SU-DHL-6 (cell line): ENCODE measurements around the gene SPRED3.

Experiments used
- H2AFZ ChIP-seq: fragments of 200-600 bp; sonication (generic); 2 replicates; pipeline ENCODE4 v1.6.1; 2014; ENCODE audit warnings: low read depth, mild to moderate bottlenecking, moderate library complexity, mixed read lengths, antibody characterized with exemption, low read length; ENCODE audit not compliant: severe bottlenecking
- H3F3A ChIP-seq: fragments of 200-600 bp; shearing (Covaris generic); 2 replicates; pipeline ENCODE4 v1.6.0; 2016; ENCODE audit warnings: antibody characterized with exemption, mild to moderate bottlenecking; ENCODE audit not compliant: insufficient read depth
- H3K27ac ChIP-seq: fragments of 200-600 bp; sonication (generic); 2 replicates; pipeline ENCODE4 v1.5.1; 2016; ENCODE audit warnings: low read depth, mild to moderate bottlenecking, low read length, moderate library complexity, mixed read lengths
- H3K27me3 ChIP-seq: fragments of 200-600 bp; sonication (generic), shearing (Covaris generic); 2 replicates; pipeline ENCODE4 v1.6.0; 2014; ENCODE audit warnings: mild to moderate bottlenecking, low read length
- H3K36me3 ChIP-seq: fragments of 200-600 bp; sonication (generic); 2 replicates; pipeline ENCODE4 v1.6.1; 2014; ENCODE audit warnings: mild to moderate bottlenecking, low read length, mixed read lengths
- H3K4me2 ChIP-seq: fragments of 300-600, 200-600 bp; shearing (Covaris generic), sonication (generic); 2 replicates; pipeline ENCODE4 v1.6.0; 2014; ENCODE audit warnings: low read length, low read depth, mild to moderate bottlenecking; ENCODE audit not compliant: poor library complexity, severe bottlenecking
- H3K4me3 ChIP-seq: fragments of 200-600 bp; sonication (generic); 2 replicates; pipeline ENCODE4 v1.5.1; 2014; ENCODE audit warnings: antibody characterized with exemption, low read length, mild to moderate bottlenecking, mixed read lengths; ENCODE audit not compliant: insufficient read depth, poor library complexity, severe bottlenecking
- H3K79me2 ChIP-seq: fragments of 200-600 bp; sonication (generic); 2 replicates; pipeline ENCODE4 v1.6.1; 2014; ENCODE audit warnings: mild to moderate bottlenecking, low read length, moderate library complexity; ENCODE audit not compliant: insufficient read depth
- H3K9ac ChIP-seq: fragments of 200-600 bp; sonication (generic); 2 replicates; pipeline ENCODE4 v1.7.0; 2014; ENCODE audit warnings: mild to moderate bottlenecking, low read length
- H3K9me2 ChIP-seq: fragments of 200-600 bp; sonication (generic); replicated peaks from 2 replicates; pipeline ENCODE4 v1.6.1; 2014; ENCODE audit warnings: low read length; ENCODE audit not compliant: insufficient read depth
- H3K9me3 ChIP-seq: fragments of 200-600 bp; sonication (generic); 2 replicates; pipeline ENCODE4 v1.6.1; 2014; ENCODE audit warnings: low read length, mixed read lengths; ENCODE audit not compliant: insufficient read depth
- H4K20me1 ChIP-seq: fragments of 200-600 bp; sonication (generic); 2 replicates; pipeline ENCODE4 v1.6.1; 2014; ENCODE audit warnings: low read depth, mild to moderate bottlenecking, antibody characterized with exemption, low read length, moderate library complexity, mixed read lengths
- CTCF ChIP-seq: fragments of 200-600 bp; sonication (generic); IDR thresholded peaks from one replicate; pipeline ENCODE4 v1.5.1; 2017; ENCODE audit warnings: antibody characterized with exemption, mild to moderate bottlenecking, low read length, moderate library complexity; ENCODE audit not compliant: insufficient read depth, poor library complexity, severe bottlenecking
- EZH2phosphoT487 ChIP-seq: fragments of 200-600 bp; sonication (generic), shearing (Covaris generic); conservative IDR thresholded peaks from 2 replicates; pipeline ENCODE4 v1.6.1; 2018; ENCODE audit warnings: mild to moderate bottlenecking, antibody characterized with exemption, low read length, moderate library complexity, mixed read lengths

Gene SPRED3

GRCh38 chr19:38413416-38413815, 24.9 kb downstream of the SPRED3 start:
- H3K79me2 ChIP-seq: no peaks in the 10 kb centered on the region
- no peaks in the 10 kb centered on the region for H4K20me1 ChIP-seq
- H2AFZ ChIP-seq: no peak overlapping the region
- no peak for TF ChIP-seq EZH2phosphoT487
- no peak for TF ChIP-seq CTCF
- H3F3A ChIP-seq: no peaks in the 10 kb centered on the region
- no peak overlapping the region for H3K9ac ChIP-seq
- no peaks in the 10 kb centered on the region for H3K27me3 ChIP-seq
- no peak overlapping the region for H3K4me3 ChIP-seq
- no peak overlapping the region for H3K4me2 ChIP-seq
- H3K9me3 ChIP-seq: no peaks in the 10 kb centered on the region
- no peak overlapping the region for H3K27ac ChIP-seq
- H3K9me2 ChIP-seq: no peaks in the 10 kb centered on the region
- H3K36me3 ChIP-seq: no peaks in the 10 kb centered on the region

GRCh38 chr19:38417146-38417543, 28.6 kb downstream of the SPRED3 start:
- no peaks in the 10 kb centered on the region for H3K79me2 ChIP-seq
- H3K36me3 ChIP-seq: no peaks in the 10 kb centered on the region
- no peak overlapping the region for H2AFZ ChIP-seq
- H3F3A ChIP-seq: no peaks in the 10 kb centered on the region
- TF ChIP-seq CTCF (no peak), EZH2phosphoT487 (no peak)
- H3K4me2 ChIP-seq: no peak overlapping the region
- no peak overlapping the region for H3K4me3 ChIP-seq
- no peaks in the 10 kb centered on the region for H3K9me2 ChIP-seq
- H3K27me3 ChIP-seq: no peaks in the 10 kb centered on the region
- no peaks in the 10 kb centered on the region for H3K9me3 ChIP-seq
- no peak overlapping the region for H3K9ac ChIP-seq
- H4K20me1 ChIP-seq: no peaks in the 10 kb centered on the region
- H3K27ac ChIP-seq: no peak overlapping the region

DNA sequence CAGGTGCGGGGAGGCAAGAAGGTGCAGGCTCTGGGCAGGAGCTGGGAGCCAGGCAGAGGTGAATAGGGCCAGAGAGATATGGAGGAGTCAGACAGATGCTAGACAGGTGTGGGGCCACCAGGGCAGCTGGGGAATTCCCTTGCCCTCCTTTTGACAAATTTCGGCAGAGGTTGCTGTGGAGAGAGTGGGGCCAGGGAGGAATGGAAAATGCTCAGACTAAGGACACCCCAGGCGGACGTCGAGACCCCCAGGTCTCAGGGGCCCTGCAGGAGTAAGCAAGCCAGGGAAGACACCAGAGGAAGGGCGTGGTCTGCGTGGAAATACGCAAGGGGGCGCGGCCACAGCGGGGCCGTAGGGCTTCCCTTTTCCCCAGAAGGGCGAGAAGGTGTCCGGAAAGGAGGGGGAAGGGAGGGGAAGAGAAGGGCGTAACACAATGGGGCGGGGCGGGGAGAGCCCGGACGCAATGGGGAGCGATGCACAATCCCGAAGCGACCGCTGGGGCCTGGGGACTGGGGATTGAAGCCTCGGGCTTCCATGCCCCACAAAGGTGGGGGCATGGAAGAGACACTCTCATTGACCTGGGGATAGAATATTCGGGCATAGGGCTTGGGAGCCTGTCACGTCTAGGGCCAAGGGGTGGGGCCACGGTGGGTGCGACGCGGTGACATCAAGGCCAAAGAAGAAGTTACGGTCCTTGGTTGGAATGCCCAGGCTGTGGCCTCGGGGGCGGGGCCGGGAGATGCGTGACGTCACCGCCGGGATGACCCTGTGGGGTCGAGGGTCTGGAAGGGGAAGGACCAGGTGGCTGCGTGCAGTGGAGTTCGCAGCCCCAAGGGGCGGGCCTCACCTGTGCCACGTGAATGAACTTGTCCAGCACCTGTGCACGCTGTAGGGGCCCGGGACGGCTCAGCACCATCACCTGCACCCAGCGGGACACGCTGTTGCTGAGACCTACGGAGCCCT, 29.3 kb downstream of the SPRED3 start:
- Histone ChIP-seq H3K9me3 (no peaks in the 10 kb centered on the region), H3K9me2 (no peaks in the 10 kb centered on the region), H3K27ac (no peak overlapping the region), H3K9ac (no peak overlapping the region), H3K79me2 (no peaks in the 10 kb centered on the region), H4K20me1 (no peaks in the 10 kb centered on the region), H2AFZ (no peak overlapping the region), H3F3A (no peaks in the 10 kb centered on the region), H3K4me2 (peak overlapping the region; percentile 27), H3K36me3 (no peaks in the 10 kb centered on the region), H3K27me3 (no peaks in the 10 kb centered on the region), H3K4me3 (no peak overlapping the region)
- TF ChIP-seq EZH2phosphoT487: no peak
- no peak for TF ChIP-seq CTCF
